ENCODE results near the gene MOB2.
A peak's percentile ranks its signal among the peaks of the same experiment; 100 is the strongest.

Gene MOB2

DNA sequence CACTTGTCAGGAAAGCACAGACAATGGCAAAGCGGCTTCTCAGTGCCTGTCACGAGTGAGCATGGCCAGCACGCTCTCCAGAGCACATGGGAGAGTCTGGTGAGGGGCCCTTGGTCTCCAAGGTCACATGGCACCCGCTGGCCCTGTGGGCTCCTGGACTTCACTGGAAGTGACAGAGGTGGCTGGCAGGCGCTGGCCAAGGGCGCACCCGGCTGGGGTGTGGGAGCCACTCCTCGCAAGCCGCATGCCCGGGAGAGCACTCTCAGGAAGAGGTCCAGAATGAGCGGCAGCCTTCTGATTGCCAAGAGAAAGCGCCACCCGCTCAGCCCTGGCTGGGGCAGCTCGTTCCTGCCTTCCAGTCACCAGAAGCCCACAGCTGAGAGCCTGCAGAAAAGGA lies 17.1 kb upstream of the MOB2 start:
- peaks cover 57% of the 10 kb centered on the region for H3K4me1 Mint-ChIP-seq
- no peak overlapping the region for H3K27ac Mint-ChIP-seq
- peaks cover 3% of the 10 kb centered on the region for H3K27me3 Mint-ChIP-seq (ENCODE audit: low read depth, poor library complexity)
- peaks cover 14% of the 10 kb centered on the region for H3K36me3 Mint-ChIP-seq (ENCODE audit: low read depth)
- TF ChIP-seq, protein P1, sequence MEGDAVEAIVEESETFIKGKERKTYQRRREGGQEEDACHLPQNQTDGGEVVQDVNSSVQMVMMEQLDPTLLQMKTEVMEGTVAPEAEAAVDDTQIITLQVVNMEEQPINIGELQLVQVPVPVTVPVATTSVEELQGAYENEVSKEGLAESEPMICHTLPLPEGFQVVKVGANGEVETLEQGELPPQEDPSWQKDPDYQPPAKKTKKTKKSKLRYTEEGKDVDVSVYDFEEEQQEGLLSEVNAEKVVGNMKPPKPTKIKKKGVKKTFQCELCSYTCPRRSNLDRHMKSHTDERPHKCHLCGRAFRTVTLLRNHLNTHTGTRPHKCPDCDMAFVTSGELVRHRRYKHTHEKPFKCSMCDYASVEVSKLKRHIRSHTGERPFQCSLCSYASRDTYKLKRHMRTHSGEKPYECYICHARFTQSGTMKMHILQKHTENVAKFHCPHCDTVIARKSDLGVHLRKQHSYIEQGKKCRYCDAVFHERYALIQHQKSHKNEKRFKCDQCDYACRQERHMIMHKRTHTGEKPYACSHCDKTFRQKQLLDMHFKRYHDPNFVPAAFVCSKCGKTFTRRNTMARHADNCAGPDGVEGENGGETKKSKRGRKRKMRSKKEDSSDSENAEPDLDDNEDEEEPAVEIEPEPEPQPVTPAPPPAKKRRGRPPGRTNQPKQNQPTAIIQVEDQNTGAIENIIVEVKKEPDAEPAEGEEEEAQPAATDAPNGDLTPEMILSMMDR (IDR thresholded peaks at IDR 0.05) = no peak
- no peak overlapping the region for H3K4me3 Mint-ChIP-seq
- no peak for DNase-seq
- peaks cover 5% of the 10 kb centered on the region for H3K9me3 Mint-ChIP-seq

DNA sequence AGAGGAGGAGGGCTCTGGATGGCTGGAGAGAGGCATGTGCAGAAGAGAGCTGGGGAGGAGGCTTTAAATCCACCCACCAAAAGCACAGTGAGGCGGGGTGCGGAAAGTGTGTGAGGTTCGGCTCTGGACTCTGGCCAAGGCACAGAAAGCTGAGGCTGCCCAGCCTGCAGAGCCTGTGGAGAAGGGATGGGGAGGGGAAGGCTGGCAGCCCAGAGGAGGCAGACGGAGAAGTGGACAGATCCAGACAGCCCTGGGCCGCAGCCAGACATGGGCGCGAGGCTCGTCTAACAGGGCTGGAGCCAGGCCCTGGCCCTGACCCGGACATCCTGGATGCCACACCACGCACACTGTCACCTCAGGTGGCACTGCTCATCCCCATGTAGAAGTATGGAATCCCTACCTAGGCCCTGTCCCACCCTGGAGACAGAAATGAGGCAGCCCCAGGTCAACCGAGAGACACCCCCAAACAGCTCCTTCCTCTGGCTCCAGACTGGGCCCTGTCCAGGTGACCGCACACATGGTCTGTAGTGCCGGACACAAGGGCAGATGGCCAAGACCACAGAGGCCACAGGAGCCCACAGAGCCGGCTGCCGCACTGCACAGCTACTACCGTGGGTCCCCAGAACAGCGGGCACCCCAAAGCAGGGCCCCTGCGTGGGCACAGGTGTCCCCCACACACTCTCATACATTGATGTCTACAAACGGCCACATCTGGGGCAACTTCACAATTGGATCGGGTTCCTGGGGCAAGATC lies 16.6 kb upstream of the MOB2 start:
- Mint-ChIP-seq H3K4me3 (no peak overlapping the region), H3K9me3 (peaks cover 9% of the 10 kb centered on the region), H3K36me3 (ENCODE audit: low read depth) (peaks cover 20% of the 10 kb centered on the region), H3K4me1 (peaks cover 54% of the 10 kb centered on the region), H3K27ac (peak overlapping the region; percentile 92), H3K27me3 (ENCODE audit: low read depth, poor library complexity) (peaks cover 3% of the 10 kb centered on the region)
- TF ChIP-seq, protein P1 (IDR thresholded peaks at IDR 0.05) = no peak
- no peak for DNase-seq

DNA sequence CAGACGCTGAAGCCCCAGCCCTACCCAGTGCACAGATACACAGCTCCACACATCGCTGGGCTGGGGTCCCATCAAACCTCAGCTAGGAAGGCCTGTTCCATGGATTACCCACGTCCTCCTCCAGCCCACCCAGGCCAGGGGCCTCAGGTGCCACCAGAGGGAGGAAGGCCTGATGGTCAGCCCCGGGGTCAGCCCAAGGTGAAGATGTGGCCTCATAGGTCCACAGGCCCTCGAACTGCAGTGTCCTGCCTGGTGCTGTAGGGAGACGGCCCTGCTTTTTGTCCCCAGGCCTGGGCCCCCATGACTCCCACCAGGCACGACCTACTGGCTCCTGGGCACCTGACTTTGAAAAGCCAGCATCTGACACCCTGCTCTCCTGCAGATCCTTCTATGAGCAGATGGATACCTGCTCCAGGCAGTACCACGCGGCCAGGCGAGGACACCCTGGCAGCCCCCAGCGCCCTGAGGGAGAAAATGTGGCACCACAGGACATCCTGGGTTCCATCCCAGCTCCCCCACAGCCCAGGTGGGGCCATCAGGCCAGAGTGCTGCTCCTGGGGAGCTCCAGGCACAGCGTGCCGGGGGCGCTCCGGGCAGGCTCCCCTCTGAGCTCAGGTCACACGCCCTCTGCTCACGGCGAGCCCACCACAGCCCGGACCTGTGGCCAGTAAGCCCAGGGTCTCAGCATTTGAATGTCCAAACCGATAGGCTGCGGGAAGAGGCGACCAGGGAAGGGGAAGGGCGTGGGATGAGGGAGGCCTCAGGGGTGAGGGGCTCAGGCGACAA lies 15.8 kb upstream of the MOB2 start:
- H3K4me3 Mint-ChIP-seq = no peak overlapping the region
- peaks cover 23% of the 10 kb centered on the region for H3K36me3 Mint-ChIP-seq (ENCODE audit: low read depth)
- peak overlapping the region; percentile 92 for H3K27ac Mint-ChIP-seq
- H3K9me3 Mint-ChIP-seq = peaks cover 9% of the 10 kb centered on the region
- TF ChIP-seq, protein P1 (IDR thresholded peaks at IDR 0.05) = no peak
- DNase-seq = peak; percentile 40
- H3K4me1 Mint-ChIP-seq = peaks cover 46% of the 10 kb centered on the region
- peaks cover 3% of the 10 kb centered on the region for H3K27me3 Mint-ChIP-seq (ENCODE audit: low read depth, poor library complexity)

DNA sequence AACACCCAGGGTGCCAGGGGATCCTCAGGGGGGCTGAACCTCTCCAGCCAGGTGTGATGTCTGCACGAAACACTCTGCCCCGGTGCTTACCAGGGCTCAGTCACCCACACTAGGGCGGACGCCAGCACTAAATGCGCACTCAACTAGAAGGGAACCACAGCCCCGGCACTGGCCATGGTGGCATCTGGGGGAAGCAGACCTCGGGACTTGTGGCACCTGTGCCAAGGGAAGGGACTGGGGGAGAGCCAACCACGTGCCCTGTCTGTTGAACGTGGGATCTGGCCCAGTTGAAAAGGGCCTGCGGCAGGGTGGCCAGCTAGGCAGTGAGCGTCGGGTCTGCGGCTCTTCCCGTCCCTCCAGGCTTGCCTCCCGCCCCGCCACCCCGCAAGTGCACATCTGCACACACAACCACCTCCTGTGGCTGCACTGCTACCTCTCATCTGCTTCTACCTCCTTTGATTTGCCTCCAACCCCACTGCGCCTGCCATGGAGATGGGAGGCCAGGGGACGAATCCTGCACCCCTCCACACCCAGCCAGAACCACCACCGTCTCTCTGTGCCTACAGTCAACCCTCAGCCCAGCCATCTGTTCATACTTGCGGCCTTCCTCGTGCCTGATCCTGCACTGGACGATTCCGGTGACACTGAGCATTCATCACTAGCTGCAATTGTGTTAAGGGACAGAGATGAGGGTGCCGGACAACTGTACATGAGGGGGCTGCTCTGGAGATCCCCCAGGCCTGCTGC lies 15.0 kb upstream of the MOB2 start:
- TF ChIP-seq, protein P1 (IDR thresholded peaks at IDR 0.05) = no peak
- Mint-ChIP-seq H3K27me3 (ENCODE audit: low read depth, poor library complexity) (peaks cover 3% of the 10 kb centered on the region), H3K4me3 (no peak overlapping the region), H3K27ac (no peak overlapping the region), H3K9me3 (peaks cover 14% of the 10 kb centered on the region), H3K36me3 (ENCODE audit: low read depth) (peaks cover 28% of the 10 kb centered on the region), H3K4me1 (peaks cover 38% of the 10 kb centered on the region)
- no peak for DNase-seq

DNA sequence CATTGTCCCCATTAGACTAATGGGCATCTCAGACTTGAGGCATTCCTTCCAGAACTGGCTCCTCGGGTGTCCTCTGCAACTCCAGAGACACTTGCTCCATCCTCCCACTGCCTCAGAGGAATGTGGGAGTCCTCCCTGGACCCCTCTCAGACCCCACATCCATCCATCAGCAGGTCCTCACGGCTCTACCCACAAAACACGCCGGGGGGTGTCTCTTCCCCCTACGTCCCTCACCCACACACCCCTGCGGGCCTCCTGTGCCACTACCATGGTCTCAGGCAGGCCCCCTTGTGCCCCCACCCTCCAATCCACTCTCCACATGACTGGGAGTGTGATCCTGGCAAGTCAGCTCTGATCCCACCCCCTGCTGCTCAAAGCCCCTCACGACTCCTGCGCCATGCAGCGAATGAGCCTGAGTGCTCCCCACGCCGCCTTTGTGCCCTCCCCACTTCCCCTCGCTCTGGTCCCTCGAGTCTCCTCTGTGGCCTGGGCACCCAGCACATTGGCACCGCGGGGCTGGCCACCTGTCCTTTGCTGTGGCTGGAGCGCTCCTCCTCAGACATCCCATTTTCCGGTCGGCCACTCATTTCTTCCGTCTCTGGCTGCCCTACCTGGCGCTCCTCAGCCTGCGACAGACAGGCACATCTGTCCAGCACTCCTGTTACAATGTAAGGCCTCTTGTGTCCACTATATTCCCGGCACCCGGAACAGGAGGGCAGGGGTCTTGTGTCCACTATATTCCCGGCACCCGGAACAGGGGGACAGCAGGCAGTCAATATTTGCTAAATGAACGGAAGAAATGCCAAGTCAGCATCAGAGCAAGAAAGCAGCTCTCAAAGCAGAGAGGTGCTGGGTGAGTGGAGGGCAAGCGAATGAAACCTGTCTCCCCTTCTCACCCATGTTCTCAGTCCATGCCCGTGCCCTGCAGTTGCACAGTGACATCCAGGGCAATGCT lies 14.2 kb upstream of the MOB2 start:
- Mint-ChIP-seq H3K4me1 (peaks cover 32% of the 10 kb centered on the region), H3K27me3 (ENCODE audit: low read depth, poor library complexity) (peaks cover 3% of the 10 kb centered on the region), H3K36me3 (ENCODE audit: low read depth) (peaks cover 37% of the 10 kb centered on the region), H3K9me3 (peaks cover 22% of the 10 kb centered on the region), H3K4me3 (no peak overlapping the region), H3K27ac (no peak overlapping the region)
- no peak for DNase-seq
- TF ChIP-seq, protein P1 (IDR thresholded peaks at IDR 0.05) = no peak
